ENCODE measurements around the gene COX7A2.

The COX7A2 gene

GRCh38 chr6:75215291-75215690 lies 28.3 kb downstream of the COX7A2 start:
- TF ChIP-seq CTCF (IDR thresholded peaks at IDR 0.05; ENCODE audit: low read length) = no peak
- no peak for TF ChIP-seq EZH2 (optimal IDR thresholded peaks at IDR 0.05; ENCODE audit: low read depth, low read length)
- no peak for TF ChIP-seq EZH2phosphoT487 (IDR thresholded peaks at IDR 0.05; ENCODE audit: low read length)
- Histone ChIP-seq H3K9me3 (replicated peaks; ENCODE audit: insufficient read depth, low read length) (no peaks in the 10 kb centered on the region), H3K4me2 (ENCODE audit: low read depth, low read length) (no peak overlapping the region), H3K79me2 (ENCODE audit: low read length) (no peaks in the 10 kb centered on the region), H3K9ac (ENCODE audit: low read length) (no peak overlapping the region), H4K20me1 (ENCODE audit: insufficient read depth, low read length) (no peaks in the 10 kb centered on the region), H3K4me3 (ENCODE audit: low read length) (no peak overlapping the region), H2AFZ (ENCODE audit: low read length) (no peak overlapping the region), H3K27me3 (replicated peaks; ENCODE audit: insufficient read depth, low read length) (no peaks in the 10 kb centered on the region), H3K4me1 (ENCODE audit: low read length) (no peaks in the 10 kb centered on the region), H3K36me3 (replicated peaks; ENCODE audit: insufficient read depth, low read length) (no peaks in the 10 kb centered on the region), H3K9me2 (replicated peaks; ENCODE audit: insufficient read depth, low read length) (no peaks in the 10 kb centered on the region), H3F3A (ENCODE audit: insufficient read depth, low read length) (no peaks in the 10 kb centered on the region), H3K27ac (ENCODE audit: low read length) (no peak overlapping the region)
- no peak for DNase-seq

GRCh38 chr6:75213732-75214131 lies 29.9 kb downstream of the COX7A2 start:
- Histone ChIP-seq H3K4me3 (ENCODE audit: low read length) (no peak overlapping the region), H4K20me1 (ENCODE audit: insufficient read depth, low read length) (no peaks in the 10 kb centered on the region), H3K4me1 (ENCODE audit: low read length) (no peaks in the 10 kb centered on the region), H2AFZ (ENCODE audit: low read length) (no peak overlapping the region), H3K9ac (ENCODE audit: low read length) (no peak overlapping the region), H3K9me2 (replicated peaks; ENCODE audit: insufficient read depth, low read length) (no peaks in the 10 kb centered on the region), H3F3A (ENCODE audit: insufficient read depth, low read length) (no peaks in the 10 kb centered on the region), H3K36me3 (replicated peaks; ENCODE audit: insufficient read depth, low read length) (no peaks in the 10 kb centered on the region), H3K27ac (ENCODE audit: low read length) (no peak overlapping the region), H3K4me2 (ENCODE audit: low read depth, low read length) (no peak overlapping the region), H3K9me3 (replicated peaks; ENCODE audit: insufficient read depth, low read length) (no peaks in the 10 kb centered on the region), H3K79me2 (ENCODE audit: low read length) (no peaks in the 10 kb centered on the region), H3K27me3 (replicated peaks; ENCODE audit: insufficient read depth, low read length) (no peaks in the 10 kb centered on the region)
- no peak for DNase-seq
- TF ChIP-seq EZH2phosphoT487 (IDR thresholded peaks at IDR 0.05; ENCODE audit: low read length) = no peak
- no peak for TF ChIP-seq CTCF (IDR thresholded peaks at IDR 0.05; ENCODE audit: low read length)

DNA sequence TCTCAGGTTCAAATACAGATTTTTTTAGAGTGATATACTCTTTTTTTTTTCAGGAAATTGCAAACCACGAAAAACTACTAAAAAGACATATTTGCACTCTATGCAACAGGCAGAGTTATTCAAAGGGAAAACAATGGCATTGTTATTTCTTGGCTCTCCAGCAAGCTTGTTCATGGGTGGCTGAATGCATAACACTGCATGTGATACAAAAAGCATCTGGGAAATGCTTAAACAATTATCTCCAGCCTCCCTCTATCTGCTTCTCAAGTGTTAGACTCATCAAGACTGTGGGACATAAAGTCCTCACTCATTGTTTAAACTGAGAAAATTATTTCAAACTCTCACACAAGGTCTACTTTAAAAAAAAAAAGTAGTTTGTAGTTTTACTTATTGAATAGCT lies 30.5 kb downstream of the COX7A2 start:
- H2AFZ ChIP-seq (ENCODE audit: low read length) = no peak overlapping the region
- no peak overlapping the region for H3K9ac ChIP-seq (ENCODE audit: low read length)
- no peaks in the 10 kb centered on the region for H3K27me3 ChIP-seq (replicated peaks; ENCODE audit: insufficient read depth, low read length)
- H3K9me2 ChIP-seq (replicated peaks; ENCODE audit: insufficient read depth, low read length) = no peaks in the 10 kb centered on the region
- TF ChIP-seq CTCF (IDR thresholded peaks at IDR 0.05; ENCODE audit: low read length) = no peak
- no peak for TF ChIP-seq EZH2phosphoT487 (IDR thresholded peaks at IDR 0.05; ENCODE audit: low read length)
- TF ChIP-seq EZH2 (optimal IDR thresholded peaks at IDR 0.05; ENCODE audit: low read depth, low read length) = no peak
- H3K4me2 ChIP-seq (ENCODE audit: low read depth, low read length) = no peak overlapping the region
- no peaks in the 10 kb centered on the region for H3F3A ChIP-seq (ENCODE audit: insufficient read depth, low read length)
- no peaks in the 10 kb centered on the region for H3K79me2 ChIP-seq (ENCODE audit: low read length)
- no peak overlapping the region for H3K4me3 ChIP-seq (ENCODE audit: low read length)
- H4K20me1 ChIP-seq (ENCODE audit: insufficient read depth, low read length) = no peaks in the 10 kb centered on the region
- H3K9me3 ChIP-seq (replicated peaks; ENCODE audit: insufficient read depth, low read length) = no peaks in the 10 kb centered on the region
- H3K4me1 ChIP-seq (ENCODE audit: low read length) = no peaks in the 10 kb centered on the region; the same call in 1 of the 2 replicates
- DNase-seq = no peak
- H3K36me3 ChIP-seq (replicated peaks; ENCODE audit: insufficient read depth, low read length) = no peaks in the 10 kb centered on the region
- H3K27ac ChIP-seq (ENCODE audit: low read length) = no peak overlapping the region
